GM19468 (cell line): Measurements from ENCODE around the gene MGMT.

ENCODE experiments used
- ATAC-seq: cut with Tn5 transposase; IDR thresholded peaks from one replicate; pipeline ENCODE4 v1.9.1; 2021; ENCODE audit warnings: mild to moderate bottlenecking, moderate library complexity, moderate number of reproducible peaks; ENCODE audit not compliant: unreplicated experiment; ENCODE audit errors: extremely low read depth

Gene MGMT

GRCh38 chr10:129717816-129718547 lies 250.9 kb downstream of the MGMT start:
- ATAC-seq: no peak

GRCh38 chr10:129718548-129719414 lies 251.7 kb downstream of the MGMT start:
- no peak for ATAC-seq

GRCh38 chr10:129719415-129719739 lies 252.3 kb downstream of the MGMT start:
- ATAC-seq: no peak

GRCh38 chr10:129719889-129720590 lies 253.0 kb downstream of the MGMT start:
- ATAC-seq: no peak

GRCh38 chr10:129725011-129725410 lies 258.0 kb downstream of the MGMT start:
- no peak for ATAC-seq

GRCh38 chr10:129725482-129725881 lies 258.4 kb downstream of the MGMT start:
- no peak for ATAC-seq

- no peak for ATAC-seq
Observed at GRCh38 chr10:129725890-129726631, 259.0 kb downstream of the MGMT start.

- no peak for ATAC-seq
Observed at GRCh38 chr10:129727071-129727470, 260.0 kb downstream of the MGMT start.

- ATAC-seq: no peak
Observed at GRCh38 chr10:129727495-129727894, 260.5 kb downstream of the MGMT start.

- ATAC-seq: no peak
Observed at GRCh38 chr10:129728246-129728820, 261.3 kb downstream of the MGMT start.

- ATAC-seq: no peak
Observed at GRCh38 chr10:129728905-129729795, 262.1 kb downstream of the MGMT start.

- no peak for ATAC-seq
Observed at GRCh38 chr10:129730272-129730992, 263.4 kb downstream of the MGMT start.

GRCh38 chr10:129730993-129731325 lies 263.9 kb downstream of the MGMT start:
- no peak for ATAC-seq

GRCh38 chr10:129740532-129741279 lies 273.7 kb downstream of the MGMT start:
- ATAC-seq: no peak

- ATAC-seq: no peak
Observed at GRCh38 chr10:129741280-129741977, 274.4 kb downstream of the MGMT start.

- ATAC-seq: no peak
Observed at GRCh38 chr10:129741978-129742741, 275.1 kb downstream of the MGMT start.
